Bronchial epithelial cell (primary cell): ENCODE data around the gene KCTD1. TPM values are rescaled to one million over a fixed set of nuclear protein-coding genes. Genes with fewer than 3 reads are reported as not detected.

Experiments
- DNase-seq: peaks from one replicate; pipeline ENCODE4 v3.0.0-alpha.2; 2010; ENCODE audit warnings: low read depth
- FAIRE-seq: peaks from 2 replicates; lab custom pipeline; 2011; peaks lifted over from hg19 to GRCh38; lab: Jason Lieb, UNC
- H3K27me3 ChIP-seq: 2 replicates; pipeline ENCODE4 v1.5.1; 2011; ENCODE audit warnings: low read length; ENCODE audit not compliant: control insufficient read depth, insufficient read depth
- H3K36me3 ChIP-seq: 2 replicates; pipeline ENCODE4 v1.5.1; 2011; ENCODE audit warnings: low read length; ENCODE audit not compliant: control insufficient read depth, insufficient read depth
- H3K4me3 ChIP-seq: 2 replicates; pipeline ENCODE4 v1.5.1; 2011; ENCODE audit warnings: mild to moderate bottlenecking, low read depth, low read length, control low read depth
- CTCF ChIP-seq: IDR thresholded peaks from 2 replicates; pipeline ENCODE4 v1.5.1; 2011; ENCODE audit warnings: mild to moderate bottlenecking, moderate library complexity, low read length, control low read depth, inconsistent platforms; ENCODE audit not compliant: insufficient read depth, severe bottlenecking
- total RNA-seq: library from RNA; depleted of rRNA; stranded (reverse); fragments of >200 nt; gene quantifications from 2 replicates; pipeline ENCODE4 v1.2.1, GENCODE V29; 2014

The KCTD1 gene
- total RNA-seq, 1 donor from 2014 or later = 16.6 TPM

GRCh38 chr18:26521617-26522016, 26.7 kb downstream of the KCTD1 start:
- DNase-seq (no peak), FAIRE-seq (no peak)
- TF ChIP-seq CTCF = no peak
- Histone ChIP-seq H3K4me3 (no peak overlapping the region), H3K27me3 (no peaks in the 10 kb centered on the region), H3K36me3 (no peaks in the 10 kb centered on the region)

GRCh38 chr18:26520974-26521373, 27.4 kb downstream of the KCTD1 start:
- DNase-seq (no peak), FAIRE-seq (no peak)

GRCh38 chr18:26519114-26519513, 29.2 kb downstream of the KCTD1 start:
- FAIRE-seq = no peak
- Histone ChIP-seq H3K27me3 (no peaks in the 10 kb centered on the region), H3K36me3 (no peaks in the 10 kb centered on the region), H3K4me3 (no peak overlapping the region)
- no peak for TF ChIP-seq CTCF
- DNase-seq = no peak

More at GRCh38 chr18:26520974-26521373, 27.4 kb downstream of the KCTD1 start:
- Histone ChIP-seq H3K36me3 (no peaks in the 10 kb centered on the region), H3K4me3 (no peak overlapping the region), H3K27me3 (no peaks in the 10 kb centered on the region)
- no peak for TF ChIP-seq CTCF

GRCh38 chr18:26516964-26517363, 31.4 kb downstream of the KCTD1 start:
- no peak for FAIRE-seq
- Histone ChIP-seq H3K36me3 (no peaks in the 10 kb centered on the region), H3K27me3 (no peaks in the 10 kb centered on the region), H3K4me3 (no peak overlapping the region)
- no peak for TF ChIP-seq CTCF
- no peak for DNase-seq

GRCh38 chr18:26515643-26516487, 32.5 kb downstream of the KCTD1 start:
- no peaks in the 10 kb centered on the region for H3K36me3 ChIP-seq
- H3K4me3 ChIP-seq = no peak overlapping the region
- DNase-seq = no peak
- no peak for FAIRE-seq
- TF ChIP-seq CTCF = no peak
- no peaks in the 10 kb centered on the region for H3K27me3 ChIP-seq
